ENCODE measurements around the gene SETX.

The SETX gene

DNA sequence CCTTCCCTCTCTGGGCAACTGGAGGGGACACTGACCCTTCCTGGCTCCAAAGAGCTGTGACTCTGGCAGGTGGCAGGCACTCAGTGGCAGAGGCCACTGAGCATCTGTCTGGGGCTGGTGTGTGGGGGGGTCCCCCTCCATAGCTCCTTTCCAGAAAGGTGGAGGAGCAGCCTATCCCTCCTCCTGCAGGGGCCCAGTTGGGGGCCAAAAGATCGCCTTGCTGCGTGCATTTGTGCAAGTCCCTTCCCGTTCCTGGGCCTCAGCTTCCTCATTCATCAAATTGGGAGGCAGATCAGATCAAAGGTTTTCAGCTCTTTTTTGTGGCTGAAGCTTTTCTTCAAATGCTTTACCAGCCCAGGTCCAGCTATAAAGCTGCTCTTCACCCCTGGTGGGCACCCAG is 115.3 kb downstream of the SETX start:
- H3K4me1 ChIP-seq (ENCODE audit: control insufficient read depth, insufficient read depth, low read length), result peaks cover 2% of the 10 kb centered on the region; the same call in 1 of the 2 replicates
- ChIA-PET CTCF (interaction anchor here (0.7 to 9.9 kb wide), 11 partner anchors 11 to 717 kb away, joined by 3 to 382 read pairs (median 6); partner anchors contain the start of gene NTNG2), POLR2A (interaction anchor here (1.2 kb wide), 1 partner anchor 115 kb away, joined by 4 read pairs; the partner anchor contains the start of gene SETX)
- H3K9me3 ChIP-seq (ENCODE audit: control insufficient read depth, insufficient read depth, low read depth, low read length), result no peaks in the 10 kb centered on the region
- no peak overlapping the region for H3K27ac ChIP-seq (ENCODE audit: extremely low read depth, low read depth, low read length)
- TF ChIP-seq ZNF76 (tag by site-specific recombination; IDR thresholded peaks at IDR 0.05; ENCODE audit: borderline replicate concordance, low read depth), result no peak
- TF ChIP-seq, protein P1, sequence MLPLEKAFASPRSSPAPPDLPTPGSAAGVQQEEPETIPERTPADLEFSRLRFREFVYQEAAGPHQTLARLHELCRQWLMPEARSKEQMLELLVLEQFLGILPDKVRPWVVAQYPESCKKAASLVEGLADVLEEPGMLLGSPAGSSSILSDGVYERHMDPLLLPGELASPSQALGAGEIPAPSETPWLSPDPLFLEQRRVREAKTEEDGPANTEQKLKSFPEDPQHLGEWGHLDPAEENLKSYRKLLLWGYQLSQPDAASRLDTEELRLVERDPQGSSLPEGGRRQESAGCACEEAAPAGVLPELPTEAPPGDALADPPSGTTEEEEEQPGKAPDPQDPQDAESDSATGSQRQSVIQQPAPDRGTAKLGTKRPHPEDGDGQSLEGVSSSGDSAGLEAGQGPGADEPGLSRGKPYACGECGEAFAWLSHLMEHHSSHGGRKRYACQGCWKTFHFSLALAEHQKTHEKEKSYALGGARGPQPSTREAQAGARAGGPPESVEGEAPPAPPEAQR (tag by site-specific recombination; IDR thresholded peaks at IDR 0.05), result no peak
- TF ChIP-seq, protein P2, sequence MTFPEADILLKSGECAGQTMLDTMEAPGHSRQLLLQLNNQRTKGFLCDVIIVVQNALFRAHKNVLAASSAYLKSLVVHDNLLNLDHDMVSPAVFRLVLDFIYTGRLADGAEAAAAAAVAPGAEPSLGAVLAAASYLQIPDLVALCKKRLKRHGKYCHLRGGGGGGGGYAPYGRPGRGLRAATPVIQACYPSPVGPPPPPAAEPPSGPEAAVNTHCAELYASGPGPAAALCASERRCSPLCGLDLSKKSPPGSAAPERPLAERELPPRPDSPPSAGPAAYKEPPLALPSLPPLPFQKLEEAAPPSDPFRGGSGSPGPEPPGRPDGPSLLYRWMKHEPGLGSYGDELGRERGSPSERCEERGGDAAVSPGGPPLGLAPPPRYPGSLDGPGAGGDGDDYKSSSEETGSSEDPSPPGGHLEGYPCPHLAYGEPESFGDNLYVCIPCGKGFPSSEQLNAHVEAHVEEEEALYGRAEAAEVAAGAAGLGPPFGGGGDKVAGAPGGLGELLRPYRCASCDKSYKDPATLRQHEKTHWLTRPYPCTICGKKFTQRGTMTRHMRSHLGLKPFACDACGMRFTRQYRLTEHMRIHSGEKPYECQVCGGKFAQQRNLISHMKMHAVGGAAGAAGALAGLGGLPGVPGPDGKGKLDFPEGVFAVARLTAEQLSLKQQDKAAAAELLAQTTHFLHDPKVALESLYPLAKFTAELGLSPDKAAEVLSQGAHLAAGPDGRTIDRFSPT (tag by site-specific recombination; IDR thresholded peaks at IDR 0.05), result no peak
- TF ChIP-seq SP2 (tag by site-specific recombination; IDR thresholded peaks at IDR 0.05), result no peak
- TF ChIP-seq ZNF302 (tag by site-specific recombination; IDR thresholded peaks at IDR 0.05; ENCODE audit: low read depth), result no peak
- TF ChIP-seq ZNF610 (tag by site-specific recombination; IDR thresholded peaks at IDR 0.05; ENCODE audit: borderline replicate concordance), result no peak
- TF ChIP-seq, protein P3, sequence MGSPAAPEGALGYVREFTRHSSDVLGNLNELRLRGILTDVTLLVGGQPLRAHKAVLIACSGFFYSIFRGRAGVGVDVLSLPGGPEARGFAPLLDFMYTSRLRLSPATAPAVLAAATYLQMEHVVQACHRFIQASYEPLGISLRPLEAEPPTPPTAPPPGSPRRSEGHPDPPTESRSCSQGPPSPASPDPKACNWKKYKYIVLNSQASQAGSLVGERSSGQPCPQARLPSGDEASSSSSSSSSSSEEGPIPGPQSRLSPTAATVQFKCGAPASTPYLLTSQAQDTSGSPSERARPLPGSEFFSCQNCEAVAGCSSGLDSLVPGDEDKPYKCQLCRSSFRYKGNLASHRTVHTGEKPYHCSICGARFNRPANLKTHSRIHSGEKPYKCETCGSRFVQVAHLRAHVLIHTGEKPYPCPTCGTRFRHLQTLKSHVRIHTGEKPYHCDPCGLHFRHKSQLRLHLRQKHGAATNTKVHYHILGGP (tag by site-specific recombination; IDR thresholded peaks at IDR 0.05), result no peak
- no peak for TF ChIP-seq ZNF133 (tag by site-specific recombination; IDR thresholded peaks at IDR 0.05)
- TF ChIP-seq ZNF791 (tag by site-specific recombination; IDR thresholded peaks at IDR 0.05), result no peak
- no peak for TF ChIP-seq HOXC10 (CRISPR knock-in tag; IDR thresholded peaks at IDR 0.05)
- no peak for TF ChIP-seq ZNF292 (tag by site-specific recombination; IDR thresholded peaks at IDR 0.05; ENCODE audit: borderline replicate concordance, low read depth)
- no peak overlapping the region for H3K4me3 ChIP-seq (ENCODE audit: low read depth, low read length)
- H3K36me3 ChIP-seq (ENCODE audit: control insufficient read depth in 2 of 2, insufficient read depth in 1 of 2, low read length in 2 of 2), result no peaks in the 10 kb centered on the region

DNA sequence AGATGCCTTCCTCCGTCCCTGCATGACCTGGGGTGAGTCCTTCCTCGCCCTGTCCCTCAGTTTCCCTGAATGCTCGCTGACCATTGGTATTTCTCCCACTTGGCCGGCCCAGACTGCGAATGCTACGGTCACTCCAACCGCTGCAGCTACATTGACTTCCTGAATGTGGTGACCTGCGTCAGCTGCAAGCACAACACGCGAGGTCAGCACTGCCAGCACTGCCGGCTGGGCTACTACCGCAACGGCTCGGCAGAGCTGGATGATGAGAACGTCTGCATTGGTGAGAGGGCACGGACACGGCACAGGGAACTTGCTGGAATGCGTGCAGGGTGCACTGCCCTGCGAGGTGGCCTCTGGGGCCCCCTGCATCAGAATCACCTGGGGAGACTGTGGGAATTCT is 115.8 kb downstream of the SETX start:
- Histone ChIP-seq H3K4me1 (ENCODE audit: control insufficient read depth, insufficient read depth, low read length) (peaks cover 2% of the 10 kb centered on the region; the same call in 1 of the 2 replicates), H3K27ac (ENCODE audit: extremely low read depth, low read depth, low read length) (no peak overlapping the region), H3K4me3 (ENCODE audit: low read depth, low read length) (no peak overlapping the region), H3K36me3 (ENCODE audit: control insufficient read depth in 2 of 2, insufficient read depth in 1 of 2, low read length in 2 of 2) (no peaks in the 10 kb centered on the region), H3K9me3 (ENCODE audit: control insufficient read depth, insufficient read depth, low read depth, low read length) (no peaks in the 10 kb centered on the region)
- ChIA-PET POLR2A (interaction anchor here (1.0 to 1.2 kb wide), 2 partner anchors 23 to 115 kb away, joined by 3 to 4 read pairs; partner anchors contain the start of gene SETX), CTCF (interaction anchor here (0.7 to 9.9 kb wide), 10 partner anchors 12 to 476 kb away, joined by 3 to 382 read pairs (median 6); partner anchors contain the start of gene NTNG2)
- no peak for TF ChIP-seq ZNF140 (tag by site-specific recombination; IDR thresholded peaks at IDR 0.05)
- TF ChIP-seq ZNF626 (tag by site-specific recombination; IDR thresholded peaks at IDR 0.05), result no peak
- no peak for TF ChIP-seq ZNF157 (tag by site-specific recombination; IDR thresholded peaks at IDR 0.05)
- no peak for TF ChIP-seq ZNF354C (tag by site-specific recombination; IDR thresholded peaks at IDR 0.05; ENCODE audit: borderline replicate concordance, low read depth)
- TF ChIP-seq ZNF184 (tag by site-specific recombination; IDR thresholded peaks at IDR 0.05), result no peak
- no peak for TF ChIP-seq ZNF629 (tag by site-specific recombination; IDR thresholded peaks at IDR 0.05)
- no peak for TF ChIP-seq BCL11A (tag by site-specific recombination; IDR thresholded peaks at IDR 0.05; ENCODE audit: low read depth)
- no peak for TF ChIP-seq SALL2 (tag by site-specific recombination; IDR thresholded peaks at IDR 0.05; ENCODE audit: borderline replicate concordance)
- TF ChIP-seq INSM2 (tag by site-specific recombination; IDR thresholded peaks at IDR 0.05), result no peak
- no peak for TF ChIP-seq ZNF48 (tag by site-specific recombination; IDR thresholded peaks at IDR 0.05)
- TF ChIP-seq ZNF416 (tag by site-specific recombination; IDR thresholded peaks at IDR 0.05), result no peak
- TF ChIP-seq ZNF843 (tag by site-specific recombination; IDR thresholded peaks at IDR 0.05), result no peak
- TF ChIP-seq HOXD13 (CRISPR knock-in tag; IDR thresholded peaks at IDR 0.05; ENCODE audit: borderline replicate concordance), result no peak
- TF ChIP-seq, protein P4, sequence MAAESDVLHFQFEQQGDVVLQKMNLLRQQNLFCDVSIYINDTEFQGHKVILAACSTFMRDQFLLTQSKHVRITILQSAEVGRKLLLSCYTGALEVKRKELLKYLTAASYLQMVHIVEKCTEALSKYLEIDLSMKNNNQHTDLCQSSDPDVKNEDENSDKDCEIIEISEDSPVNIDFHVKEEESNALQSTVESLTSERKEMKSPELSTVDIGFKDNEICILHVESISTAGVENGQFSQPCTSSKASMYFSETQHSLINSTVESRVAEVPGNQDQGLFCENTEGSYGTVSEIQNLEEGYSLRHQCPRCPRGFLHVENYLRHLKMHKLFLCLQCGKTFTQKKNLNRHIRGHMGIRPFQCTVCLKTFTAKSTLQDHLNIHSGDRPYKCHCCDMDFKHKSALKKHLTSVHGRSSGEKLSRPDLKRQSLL (tag by site-specific recombination; IDR thresholded peaks at IDR 0.05), result no peak
- TF ChIP-seq ZNF449 (tag by site-specific recombination; IDR thresholded peaks at IDR 0.05), result no peak

Data from HEK293 (cell line).